H1 (cell line): Measurements from ENCODE around the gene LGALS12. TPM values are rescaled to one million over a fixed set of nuclear protein-coding genes. Genes with fewer than 3 reads are reported as not detected.

Experiments used
- CTCF ChIA-PET: fragments of 300-600 bp; sonication (Branson Sonifier 250); formaldehyde crosslinking; loops from one replicate; lab custom pipeline; 2021; ENCODE audit not compliant: partially characterized antibody; lab: Charles Lee
- POLR2A ChIA-PET: fragments of 300-600 bp; sonication (Branson Sonifier 250); formaldehyde crosslinking; loops from one replicate; lab custom pipeline; 2021; ENCODE audit warnings: inconsistent platforms; ENCODE audit not compliant: partially characterized antibody; lab: Charles Lee
- DNase-seq, 2 experiments: peaks; one replicate each; pipeline versions ENCODE4 v3.0.0 to v3.0.0-alpha.2; 2010 to 2022; ENCODE audit warnings: low spot score in 2 of 2, low read depth in 1 of 2, mixed read lengths in 1 of 2
- FAIRE-seq: peaks from 2 replicates; lab custom pipeline; 2011; peaks lifted over from hg19 to GRCh38; lab: Jason Lieb, UNC
- H2AFZ ChIP-seq: 2 replicates; pipeline ENCODE4 v1.8.1; 2012; ENCODE audit warnings: low read length, inconsistent platforms
- H2AK5ac ChIP-seq: 2 replicates; pipeline ENCODE4 v1.6.1; 2013; ENCODE audit warnings: low read depth, low read length
- H2BK120ac ChIP-seq: replicated peaks from 2 replicates; pipeline ENCODE3; 2013; ENCODE audit warnings: low read depth, low read length, inconsistent platforms
- H2BK12ac ChIP-seq: 2 replicates; pipeline ENCODE4 v1.6.1; 2013; ENCODE audit warnings: low read depth, low read length
- H2BK15ac ChIP-seq: 2 replicates; pipeline ENCODE4 v1.6.1; 2013; ENCODE audit warnings: low read length
- H2BK20ac ChIP-seq: 2 replicates; pipeline ENCODE4 v1.6.1; 2013; ENCODE audit warnings: low read length
- H2BK5ac ChIP-seq: 2 replicates; pipeline ENCODE4 v1.6.1; 2013; ENCODE audit warnings: low read depth, low read length
- H3K14ac ChIP-seq: 2 replicates; pipeline ENCODE4 v1.6.1; 2013; ENCODE audit warnings: inconsistent platforms; ENCODE audit not compliant: insufficient read length
- H3K18ac ChIP-seq: 2 replicates; pipeline ENCODE4 v1.6.1; 2013; ENCODE audit warnings: low read length; ENCODE audit errors: extremely low read depth
- H3K23ac ChIP-seq: 2 replicates; pipeline ENCODE4 v1.6.1; 2013; ENCODE audit warnings: inconsistent platforms; ENCODE audit not compliant: insufficient read length
- H3K23me2 ChIP-seq: 2 replicates; pipeline ENCODE4 v1.6.1; 2013; ENCODE audit warnings: low read depth, low read length
- H3K27ac ChIP-seq: 2 replicates; pipeline ENCODE4 v1.6.1; 2011; ENCODE audit warnings: low read depth, low read length, inconsistent platforms
- H3K27me3 ChIP-seq, 4 experiments: replicated peaks in 1 of 4; 1 replicate in 1 of 4; 2 replicates in 3 of 4; pipeline versions ENCODE4 v1.6.1 to v1.8.1; 2011 to 2013; ENCODE audit warnings: low read length in 3 of 4, mild to moderate bottlenecking in 3 of 4, inconsistent platforms in 2 of 4, mixed read lengths in 2 of 4, moderate library complexity in 1 of 4; ENCODE audit not compliant: control insufficient read depth in 3 of 4, insufficient read depth in 3 of 4; ENCODE audit errors: extremely low read depth in 1 of 4
- H3K36me3 ChIP-seq, 4 experiments: 2 replicates each; pipeline versions ENCODE4 v1.6.1 to v1.8.1; 2011 to 2013; ENCODE audit warnings: mild to moderate bottlenecking in 4 of 4, low read length in 3 of 4, moderate library complexity in 2 of 4, control low read depth in 1 of 4, inconsistent platforms in 1 of 4; ENCODE audit not compliant: insufficient read depth in 4 of 4, control insufficient read depth in 2 of 4
- H3K4ac ChIP-seq: replicated peaks from 2 replicates; pipeline ENCODE3; 2013; ENCODE audit warnings: low read length, low read depth, mixed read lengths, inconsistent platforms; ENCODE audit not compliant: insufficient read length
- H3K4me1 ChIP-seq, 4 experiments: replicated peaks in 1 of 4; 1 replicate in 1 of 4; 2 replicates in 3 of 4; pipeline versions ENCODE4 v1.6.1 to v1.8.1; 2011 to 2013; ENCODE audit warnings: low read length in 3 of 4, inconsistent platforms in 2 of 4, mixed read lengths in 1 of 4; ENCODE audit not compliant: insufficient read depth in 4 of 4, control insufficient read depth in 3 of 4
- H3K4me2 ChIP-seq, 2 experiments: 2 replicates each; pipeline versions ENCODE4 v1.6.1 to v1.8.1; 2011 to 2013; ENCODE audit warnings: low read depth in 2 of 2, low read length in 2 of 2, control low read depth in 1 of 2, inconsistent platforms in 1 of 2, mild to moderate bottlenecking in 1 of 2; ENCODE audit not compliant: insufficient read depth in 1 of 2
- H3K4me3 ChIP-seq, 4 experiments: fragments of 200-600, 300-600 bp in 1 of 4; sonication (generic), shearing (Covaris generic), sonication (Bioruptor Twin) in 1 of 4; 2 replicates each; pipeline versions ENCODE4 v1.5.1 to v1.8.1; 2011 to 2016; ENCODE audit warnings: low read length in 4 of 4, low read depth in 3 of 4, control low read depth in 2 of 4, inconsistent platforms in 2 of 4, mild to moderate bottlenecking in 2 of 4, mixed read lengths in 1 of 4, moderate library complexity in 1 of 4; ENCODE audit not compliant: insufficient read depth in 2 of 4; ENCODE audit errors: extremely low read depth in 1 of 4
- H3K56ac ChIP-seq: replicated peaks from 2 replicates; pipeline ENCODE3; 2013; ENCODE audit warnings: low read depth, mild to moderate bottlenecking, mixed read lengths, low read length, inconsistent platforms; ENCODE audit not compliant: insufficient read length
- H3K79me1 ChIP-seq: 2 replicates; pipeline ENCODE4 v1.6.1; 2013; ENCODE audit warnings: low read depth, low read length, control low read depth
- H3K79me2 ChIP-seq, 2 experiments: 2 replicates each; pipeline versions ENCODE4 v1.6.1 to v1.8.1; 2012 to 2013; ENCODE audit warnings: low read length in 2 of 2, mild to moderate bottlenecking in 2 of 2, inconsistent platforms in 1 of 2; ENCODE audit not compliant: insufficient read depth in 2 of 2, control insufficient read depth in 1 of 2
- H3K9ac ChIP-seq, 4 experiments: replicated peaks in 1 of 4; 1 replicate in 1 of 4; 2 replicates in 3 of 4; pipeline versions ENCODE4 v1.6.1 to v1.8.1; 2011 to 2013; ENCODE audit warnings: low read depth in 3 of 4, low read length in 3 of 4, control low read depth in 2 of 4, mild to moderate bottlenecking in 2 of 4, moderate library complexity in 2 of 4, inconsistent platforms in 1 of 4; ENCODE audit errors: extremely low read depth in 1 of 4
- H3K9me3 ChIP-seq, 2 experiments: 2 replicates each; pipeline versions ENCODE4 v1.6.1 to v1.8.1; 2012 to 2013; ENCODE audit warnings: mild to moderate bottlenecking in 2 of 2, moderate library complexity in 2 of 2, control low read depth in 1 of 2, inconsistent platforms in 1 of 2, low read depth in 1 of 2, low read length in 1 of 2, mixed read lengths in 1 of 2; ENCODE audit not compliant: insufficient read depth in 2 of 2
- H4K20me1 ChIP-seq, 2 experiments: replicated peaks in 1 of 2; 2 replicates each; pipeline versions ENCODE3 to v1.8.1; 2011 to 2013; ENCODE audit warnings: inconsistent platforms in 2 of 2, low read length in 2 of 2, mild to moderate bottlenecking in 1 of 2; ENCODE audit not compliant: insufficient read depth in 2 of 2, control insufficient read depth in 1 of 2
- H4K5ac ChIP-seq: 2 replicates; pipeline ENCODE4 v1.6.1; 2013; ENCODE audit warnings: low read length, low read depth, mixed read lengths, inconsistent platforms; ENCODE audit not compliant: insufficient read length
- H4K8ac ChIP-seq: 2 replicates; pipeline ENCODE4 v1.8.0; 2013; ENCODE audit warnings: mild to moderate bottlenecking, moderate library complexity, low read length, inconsistent platforms; ENCODE audit not compliant: insufficient read depth; ENCODE audit errors: extremely low read depth
- H4K91ac ChIP-seq: replicated peaks from 2 replicates; pipeline ENCODE3; 2013; ENCODE audit warnings: low read length, mixed read lengths, inconsistent platforms; ENCODE audit not compliant: insufficient read length
- BCL11A ChIP-seq, 2 experiments: IDR thresholded peaks; one replicate each; pipeline ENCODE4 v1.6.1; 2011; ENCODE audit warnings: low read depth in 2 of 2, low read length in 2 of 2, mild to moderate bottlenecking in 2 of 2
- HDAC6 ChIP-seq: IDR thresholded peaks from one replicate; pipeline ENCODE4 v1.7.1; 2012; ENCODE audit warnings: low read depth, mild to moderate bottlenecking, inconsistent platforms, low read length, moderate library complexity
- POU5F1 ChIP-seq: IDR thresholded peaks from 2 replicates; pipeline ENCODE4 v1.6.1; 2011; ENCODE audit warnings: low read depth, mild to moderate bottlenecking, low read length, moderate library complexity
- RBBP5 ChIP-seq: IDR thresholded peaks from 2 replicates; pipeline ENCODE4 v1.7.1; 2012; ENCODE audit warnings: low read depth, mild to moderate bottlenecking, inconsistent platforms, low read length, moderate library complexity, borderline replicate concordance
- RNF2 ChIP-seq: fragments of 200-900, 300-1000 bp; sonication (generic); IDR thresholded peaks from 2 replicates; pipeline ENCODE4 v1.7.1; 2016; ENCODE audit warnings: borderline replicate concordance, low read depth, mild to moderate bottlenecking, antibody characterized with exemption, low read length; ENCODE audit not compliant: poor library complexity, severe bottlenecking; ENCODE audit errors: missing control alignments
- SIX5 ChIP-seq: IDR thresholded peaks from 2 replicates; pipeline ENCODE4 v1.6.1; 2011; ENCODE audit warnings: mild to moderate bottlenecking, low read depth, low read length
- SP4 ChIP-seq: IDR thresholded peaks from 2 replicates; pipeline ENCODE4 v1.6.1; 2012; ENCODE audit warnings: low read length, inconsistent platforms
- SRF ChIP-seq: IDR thresholded peaks from 2 replicates; pipeline ENCODE4 v1.6.1; 2011; ENCODE audit warnings: mild to moderate bottlenecking, low read depth, low read length, moderate library complexity
- WGBS, 2 experiments: shearing (Covaris generic) in 1 of 2; methylation state at CpG; one replicate each; pipeline versions ENCODE4 v1.1.6 to v1.1.7; 2013 to 2015; ENCODE audit warnings: low lambda C conversion rate in 2 of 2, mixed read lengths in 2 of 2, inconsistent platforms in 1 of 2, low coverage in 1 of 2, missing lambda C conversion rate in 1 of 2; ENCODE audit not compliant: insufficient replicate concordance in 2 of 2, insufficient coverage in 1 of 2, insufficient read length in 1 of 2; ENCODE audit errors: extremely low coverage in 1 of 2, missing lambda C conversion rate in 1 of 2; 5-methylcytosine and 5-hydroxymethylcytosine counted together
- polyA plus RNA-seq, 7 experiments: library from polyadenylated mRNA; depleted of rRNA in 3 of 7; stranded (reverse) in 5 of 7; unstranded in 2 of 7; fragments of >200 nt in 5 of 7; fragments of 200-250 nt in 2 of 7; gene quantifications; 1 replicate in 5 of 7; 2 replicates in 1 of 7; 4 replicates in 1 of 7; pipeline versions ENCODE4 v1.2.1 to v1.2.3, GENCODE V29; 2011 to 2013; ENCODE audit warnings: missing spikeins in 2 of 7, mixed read lengths in 2 of 7
- total RNA-seq: library from RNA; stranded (reverse); fragmentation: NEBNext Ultra II Directional; extraction: Animal tissue kit (Norgen Biotek cat#: 25700); gene quantifications from 2 replicates; pipeline ENCODE4 v1.2.1, GENCODE V29; 2021
- TF ChIP-seq, protein P1 (sequence below), 3 experiments: IDR thresholded peaks; 1 replicate in 2 of 3; 2 replicates in 1 of 3; pipeline versions ENCODE4 v1.5.1 to v1.6.1; 2011; ENCODE audit warnings: low read length in 3 of 3, mild to moderate bottlenecking in 3 of 3, inconsistent platforms in 2 of 3, low read depth in 1 of 3, moderate library complexity in 1 of 3; ENCODE audit not compliant: insufficient read depth in 1 of 3; ENCODE audit errors: control extremely low read depth in 1 of 3
- TF ChIP-seq, protein P2 (sequence below): IDR thresholded peaks from 2 replicates; pipeline ENCODE4 v1.6.1; 2011; ENCODE audit warnings: low read depth, mild to moderate bottlenecking, low read length; ENCODE audit not compliant: insufficient read depth

The LGALS12 gene
- total and polyA plus RNA-seq, 2 of the 8 experiments (the other 6 are each of a cell fraction or from before 2014, with no cell fraction given), result 1.6 to 2.9 TPM

DNA sequence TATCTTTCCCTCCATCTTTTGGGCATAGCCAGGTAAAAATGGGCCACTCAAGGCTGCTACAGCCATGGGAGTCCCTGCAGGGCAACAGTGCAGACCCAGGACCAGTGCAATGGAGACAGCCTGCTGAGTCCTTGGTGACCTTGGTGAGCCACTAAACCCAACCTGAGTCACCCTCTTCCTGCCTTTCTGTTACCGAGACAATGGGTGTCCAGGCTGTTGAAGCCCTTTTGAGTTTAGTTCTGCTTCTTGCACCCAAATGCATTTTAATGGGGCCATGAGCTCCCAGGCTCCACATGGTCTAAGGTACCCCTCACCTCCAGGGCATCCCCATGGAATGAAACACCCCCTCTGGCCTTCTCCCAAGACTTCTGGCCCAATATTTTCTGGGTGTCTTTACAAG lies 29.9 kb downstream of the LGALS12 start:
- Histone ChIP-seq H3K27ac (no peak overlapping the region), H2BK20ac (peak overlapping the region; percentile 38; the same call in 1 of the 2 replicates), H4K5ac (no peak overlapping the region), H2BK5ac (peak overlapping the region; percentile 18; the same call in 1 of the 2 replicates), H3K23me2 (no peaks in the 10 kb centered on the region), H2AK5ac (peak overlapping the region; percentile 68), H3K9me3 (no peaks in the 10 kb centered on the region; a peak in 1 of 4 replicates), H3K18ac (no peak overlapping the region), H3K4me2 (no peak overlapping the region), H2AFZ (no peak overlapping the region), H3K9ac (no peak overlapping the region), H4K91ac (peak overlapping the region; percentile 61), H3K56ac (no peak overlapping the region), H3K4ac (no peak overlapping the region), H2BK15ac (0 out of 2 replicates have a peak overlapping the region, but pooled peaks have one; percentile 76), H2BK120ac (no peak overlapping the region), H4K20me1 (no peaks in the 10 kb centered on the region), H3K27me3 (no peaks in the 10 kb centered on the region), H3K79me2 (no peaks in the 10 kb centered on the region), H2BK12ac (peak overlapping the region; percentile 93), H3K79me1 (no peaks in the 10 kb centered on the region), H3K4me3 (no peak overlapping the region), H3K36me3 (no peaks in the 10 kb centered on the region), H3K23ac (no peak overlapping the region), H3K4me1 (peaks cover 8 to 20% (median 17%) of the 10 kb centered on the region in 4 experiments; a peak in 6 of 7 replicates), H3K14ac (no peak overlapping the region), H4K8ac (no peak overlapping the region)
- POLR2A ChIA-PET, result interaction anchor here (0.9 to 1.6 kb wide), 2 partner anchors 16 to 36 kb away, joined by 3 to 4 read pairs; no protein-coding TSS in a partner anchor
- CTCF ChIA-PET, result interaction anchor here (1.0 to 3.8 kb wide), 4 partner anchors 17 to 92 kb away, joined by 3 to 20 read pairs (median 4); no protein-coding TSS in a partner anchor
- DNase-seq (no peak), FAIRE-seq (no peak)
- 95% methylated on average over 1 of the region's 1 CpG; no CpG with 5 or more reads in 1 of the 2 experiments for WGBS, 2 experiments
- TF ChIP-seq SP4 (no peak), SRF (no peak), SIX5 (no peak), POU5F1 (no peak), RBBP5 (no peak), RNF2 (no peak), HDAC6 (no peak), BCL11A (IDR thresholded peaks at IDR 0.05; ENCODE audit: low read depth in 2 of 2, low read length in 2 of 2) (no peak)
- TF ChIP-seq, protein P1, sequence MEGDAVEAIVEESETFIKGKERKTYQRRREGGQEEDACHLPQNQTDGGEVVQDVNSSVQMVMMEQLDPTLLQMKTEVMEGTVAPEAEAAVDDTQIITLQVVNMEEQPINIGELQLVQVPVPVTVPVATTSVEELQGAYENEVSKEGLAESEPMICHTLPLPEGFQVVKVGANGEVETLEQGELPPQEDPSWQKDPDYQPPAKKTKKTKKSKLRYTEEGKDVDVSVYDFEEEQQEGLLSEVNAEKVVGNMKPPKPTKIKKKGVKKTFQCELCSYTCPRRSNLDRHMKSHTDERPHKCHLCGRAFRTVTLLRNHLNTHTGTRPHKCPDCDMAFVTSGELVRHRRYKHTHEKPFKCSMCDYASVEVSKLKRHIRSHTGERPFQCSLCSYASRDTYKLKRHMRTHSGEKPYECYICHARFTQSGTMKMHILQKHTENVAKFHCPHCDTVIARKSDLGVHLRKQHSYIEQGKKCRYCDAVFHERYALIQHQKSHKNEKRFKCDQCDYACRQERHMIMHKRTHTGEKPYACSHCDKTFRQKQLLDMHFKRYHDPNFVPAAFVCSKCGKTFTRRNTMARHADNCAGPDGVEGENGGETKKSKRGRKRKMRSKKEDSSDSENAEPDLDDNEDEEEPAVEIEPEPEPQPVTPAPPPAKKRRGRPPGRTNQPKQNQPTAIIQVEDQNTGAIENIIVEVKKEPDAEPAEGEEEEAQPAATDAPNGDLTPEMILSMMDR (IDR thresholded peaks at IDR 0.05; ENCODE audit: control extremely low read depth in 1 of 3, insufficient read depth in 1 of 3, low read depth in 1 of 3, low read length in 3 of 3), result no peak
- TF ChIP-seq, protein P2, sequence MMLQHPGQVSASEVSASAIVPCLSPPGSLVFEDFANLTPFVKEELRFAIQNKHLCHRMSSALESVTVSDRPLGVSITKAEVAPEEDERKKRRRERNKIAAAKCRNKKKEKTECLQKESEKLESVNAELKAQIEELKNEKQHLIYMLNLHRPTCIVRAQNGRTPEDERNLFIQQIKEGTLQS, result no peak
